Measurements from ENCODE around the gene STKLD1.

GRCh38 chr9:133390713-133391112 is 14.5 kb downstream of the STKLD1 start:
- no peak for TF ChIP-seq FOXM1 (IDR thresholded peaks at IDR 0.05; ENCODE audit: low read depth)
- no peak for TF ChIP-seq FOXM1 (CRISPR knock-in tag; IDR thresholded peaks at IDR 0.05; ENCODE audit: low read depth)
- no peak for TF ChIP-seq SIN3A (IDR thresholded peaks at IDR 0.05; ENCODE audit: borderline replicate concordance in 2 of 2, control insufficient read depth in 1 of 2, low read depth in 2 of 2, low read length in 2 of 2)
- no peak for TF ChIP-seq RNF2 (IDR thresholded peaks at IDR 0.05)
- TF ChIP-seq BACH1 (tag; IDR thresholded peaks at IDR 0.05) = no peak
- TF ChIP-seq, protein P1, sequence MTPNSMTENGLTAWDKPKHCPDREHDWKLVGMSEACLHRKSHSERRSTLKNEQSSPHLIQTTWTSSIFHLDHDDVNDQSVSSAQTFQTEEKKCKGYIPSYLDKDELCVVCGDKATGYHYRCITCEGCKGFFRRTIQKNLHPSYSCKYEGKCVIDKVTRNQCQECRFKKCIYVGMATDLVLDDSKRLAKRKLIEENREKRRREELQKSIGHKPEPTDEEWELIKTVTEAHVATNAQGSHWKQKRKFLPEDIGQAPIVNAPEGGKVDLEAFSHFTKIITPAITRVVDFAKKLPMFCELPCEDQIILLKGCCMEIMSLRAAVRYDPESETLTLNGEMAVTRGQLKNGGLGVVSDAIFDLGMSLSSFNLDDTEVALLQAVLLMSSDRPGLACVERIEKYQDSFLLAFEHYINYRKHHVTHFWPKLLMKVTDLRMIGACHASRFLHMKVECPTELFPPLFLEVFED (CRISPR knock-in tag; conservative IDR thresholded peaks at IDR 0.05) = no peak
- TF ChIP-seq ZNF212 (CRISPR knock-in tag; IDR thresholded peaks at IDR 0.05) = no peak
- TF ChIP-seq TRIM24 (IDR thresholded peaks at IDR 0.05) = no peak
- TF ChIP-seq NFIC (IDR thresholded peaks at IDR 0.05) = no peak
- no peak for TF ChIP-seq ZNF232 (CRISPR knock-in tag; IDR thresholded peaks at IDR 0.05)
- no peak for TF ChIP-seq RREB1 (CRISPR knock-in tag; IDR thresholded peaks at IDR 0.05)
- no peak for TF ChIP-seq PCBP2 (IDR thresholded peaks at IDR 0.05; ENCODE audit: low read depth, low read length, poor library complexity, severe bottlenecking)
- TF ChIP-seq ATF3 (IDR thresholded peaks at IDR 0.05) = no peak
- no peak for TF ChIP-seq ATF3 (CRISPR knock-in tag; conservative IDR thresholded peaks at IDR 0.05)

Data from K562 (cell line).